Naive thymus-derived CD4-positive, alpha-beta T cell (primary cell): ENCODE measurements around the gene ANKS6. TPM values are rescaled to one million over a fixed set of nuclear protein-coding genes. Genes with fewer than 3 reads are reported as not detected.

Experiments
- ATAC-seq: fragments of 150-1000 bp; cut with Tn5 transposase; 2 replicates; pipeline ENCODE4 v1.10.0; 2021; ENCODE audit warnings: mild to moderate bottlenecking, moderate library complexity
- CTCF ChIA-PET: fragments of 350-600 bp; sonication (Branson Sonifier 250); formaldehyde crosslinking; loops from one replicate; lab custom pipeline; 2021; ENCODE audit warnings: antibody characterized with exemption; lab: Charles Lee
- POLR2A ChIA-PET: fragments of 350-600 bp; sonication (Branson Sonifier 250); formaldehyde crosslinking; loops from one replicate; lab custom pipeline; 2021; ENCODE audit warnings: antibody characterized with exemption, inconsistent platforms; lab: Charles Lee
- DNase-seq, 9 donors: peaks; one replicate each; pipeline versions ENCODE4 v3.0.0 to v3.0.0-alpha.2; 2020 to 2022; ENCODE audit warnings: mixed read lengths in 1 of 9
- H3K27ac ChIP-seq: one replicate; pipeline ENCODE4 v1.7.0; 2013; ENCODE audit warnings: mild to moderate bottlenecking, low read depth, low read length, moderate library complexity
- H3K27me3 ChIP-seq, 2 donors: one replicate each; pipeline ENCODE4 v1.7.0; 2013; ENCODE audit warnings: low read length in 2 of 2, mild to moderate bottlenecking in 2 of 2, moderate library complexity in 2 of 2; ENCODE audit not compliant: control insufficient read depth in 2 of 2, insufficient read depth in 2 of 2
- H3K36me3 ChIP-seq, 3 experiments: 1 replicate in 2 of 3; 2 replicates in 1 of 3; pipeline ENCODE4 v1.7.0; 2013; ENCODE audit warnings: low read length in 3 of 3, mild to moderate bottlenecking in 3 of 3, moderate library complexity in 1 of 3; ENCODE audit not compliant: insufficient read depth in 3 of 3, control insufficient read depth in 2 of 3
- H3K4me1 ChIP-seq, 2 donors: one replicate each; pipeline ENCODE4 v1.7.0; 2013; ENCODE audit warnings: low read length in 2 of 2, mild to moderate bottlenecking in 2 of 2, moderate library complexity in 1 of 2; ENCODE audit not compliant: control insufficient read depth in 2 of 2, insufficient read depth in 2 of 2
- H3K4me3 ChIP-seq: 2 replicates; pipeline ENCODE4 v1.7.0; 2013; ENCODE audit warnings: mild to moderate bottlenecking, low read length
- H3K9me3 ChIP-seq, 3 experiments: 1 replicate in 2 of 3; 2 replicates in 1 of 3; pipeline ENCODE4 v1.7.0; 2013; ENCODE audit warnings: low read length in 3 of 3; ENCODE audit not compliant: control insufficient read depth in 2 of 3
- H3K27ac Mint-ChIP-seq, 9 donors: one replicate each; pipeline ENCODE4 v1.8.0; 2020 to 2022; ENCODE audit warnings: mixed read lengths in 9 of 9, mild to moderate bottlenecking in 8 of 9, moderate library complexity in 5 of 9, inconsistent platforms in 2 of 9
- H3K27me3 Mint-ChIP-seq, 5 donors: one replicate each; pipeline ENCODE4 v1.8.0; 2021 to 2022; ENCODE audit warnings: mixed read lengths in 5 of 5, mild to moderate bottlenecking in 1 of 5
- H3K36me3 Mint-ChIP-seq, 5 donors: one replicate each; pipeline ENCODE4 v1.8.0; 2020 to 2022; ENCODE audit warnings: mixed read lengths in 5 of 5, mild to moderate bottlenecking in 3 of 5, inconsistent platforms in 1 of 5
- H3K4me1 Mint-ChIP-seq, 7 donors: one replicate each; pipeline ENCODE4 v1.8.0; 2020 to 2022; ENCODE audit warnings: mixed read lengths in 7 of 7, mild to moderate bottlenecking in 3 of 7, inconsistent platforms in 1 of 7
- H3K4me3 Mint-ChIP-seq, 10 donors: one replicate each; pipeline ENCODE4 v1.8.0; 2020 to 2022; ENCODE audit warnings: mild to moderate bottlenecking in 10 of 10, mixed read lengths in 10 of 10, moderate library complexity in 6 of 10, inconsistent platforms in 2 of 10
- H3K9me3 Mint-ChIP-seq, 11 donors: one replicate each; pipeline ENCODE4 v1.8.0; 2020 to 2022; ENCODE audit warnings: mixed read lengths in 11 of 11, mild to moderate bottlenecking in 4 of 11, inconsistent platforms in 1 of 11, moderate library complexity in 1 of 11
- intact Hi-C, 2 donors: fragments of 100-400 bp; cut with micrococcal nuclease; formaldehyde crosslinking; loops; one replicate each; pipeline ENCODE4 v1.15.1; 2023
- polyA plus RNA-seq, 2 donors: library from polyadenylated mRNA; unstranded; fragments of 300-500 nt; fragmentation: Illumina TruSeq; gene quantifications; one replicate each; pipeline ENCODE4 v1.2.3, GENCODE V29; 2021
- total RNA-seq, 6 experiments: library from RNA in 5 of 6; stranded (reverse) in 5 of 6; gene quantifications; 1 replicate in 5 of 6; 2 replicates in 1 of 6; pipeline ENCODE4 v1.2.3 and lab custom pipeline; 2021 to 2026

Gene ANKS6
- total and polyA plus RNA-seq, 7 experiments from 2014 or later = 5.0 to 18.4 (median 12.2) TPM

GRCh38 chr9:98806394-98807035 lies 10.2 kb upstream of the ANKS6 start:
- ATAC-seq (no peak), DNase-seq (no peak)
- Histone ChIP-seq H3K4me1 (peaks cover 11 to 16% of the 10 kb centered on the region in 2 donors), H3K27me3 (no peaks in the 10 kb centered on the region), H3K4me3 (peak overlapping the region; percentile 51), H3K27ac (no peak overlapping the region), H3K36me3 (no peaks in the 10 kb centered on the region), H3K9me3 (no peaks in the 10 kb centered on the region)
- H3K27ac Mint-ChIP-seq = peak overlapping the region in 5 of 9 donors; percentile 14 to 82 (median 67)
- peaks cover 0 to 7% (median 4%) of the 10 kb centered on the region in 5 donors for H3K36me3 Mint-ChIP-seq
- H3K4me3 Mint-ChIP-seq = peak overlapping the region; percentile 78 to 95 (median 92)
- CTCF ChIA-PET = interaction anchor here (1.0 to 2.0 kb wide), 7 partner anchors 15 to 335 kb away, joined by 3 to 6 read pairs (median 4); no protein-coding TSS in a partner anchor
- intact Hi-C loops = loop anchor here (1.0 to 5.0 kb wide), 7 partner anchors 10 to 416 kb away; partner anchors contain the start of genes ALG2 (in 1 of the 2), ANKS6 (in 1 of the 2) and SEC61B (in 1 of the 2)
- H3K27me3 Mint-ChIP-seq = peaks cover 0 to 56% (median 0%) of the 10 kb centered on the region in 5 donors
- H3K4me1 Mint-ChIP-seq = peaks cover 15 to 41% (median 37%) of the 10 kb centered on the region in 7 donors
- POLR2A ChIA-PET = interaction anchor here (0.7 to 3.1 kb wide), 5 partner anchors 10 to 330 kb away, joined by 3 to 8 read pairs (median 3); partner anchors contain the start of gene ANKS6
- H3K9me3 Mint-ChIP-seq = no peaks in the 10 kb centered on the region

GRCh38 chr9:98805506-98806272 lies 9.3 kb upstream of the ANKS6 start:
- Mint-ChIP-seq H3K9me3 (no peaks in the 10 kb centered on the region), H3K27ac (no peak overlapping the region), H3K4me3 (peak overlapping the region in 1 of 10 donors; percentile 93), H3K27me3 (peaks cover 0 to 56% (median 0%) of the 10 kb centered on the region in 5 donors), H3K4me1 (peaks cover 15 to 37% (median 32%) of the 10 kb centered on the region in 7 donors), H3K36me3 (no peaks in the 10 kb centered on the region)
- ATAC-seq = no peak
- Histone ChIP-seq H3K27me3 (no peaks in the 10 kb centered on the region), H3K4me1 (peaks cover 11 to 16% of the 10 kb centered on the region in 2 donors), H3K27ac (no peak overlapping the region), H3K36me3 (no peaks in the 10 kb centered on the region), H3K9me3 (no peaks in the 10 kb centered on the region), H3K4me3 (no peak overlapping the region)
- POLR2A ChIA-PET = interaction anchor here (3.1 kb wide), 1 partner anchor 9 kb away, joined by 8 read pairs; the partner anchor contains the start of gene ANKS6
- CTCF ChIA-PET = interaction anchor here (1.3 to 2.0 kb wide), 5 partner anchors 14 to 193 kb away, joined by 3 to 5 read pairs (median 4); no protein-coding TSS in a partner anchor
- intact Hi-C loops = loop anchor here (1.0 to 5.0 kb wide), 7 partner anchors 9 to 417 kb away; partner anchors contain the start of genes ALG2 (in 1 of the 2), ANKS6 (in 1 of the 2) and SEC61B (in 1 of the 2)
- DNase-seq = no peak

DNA sequence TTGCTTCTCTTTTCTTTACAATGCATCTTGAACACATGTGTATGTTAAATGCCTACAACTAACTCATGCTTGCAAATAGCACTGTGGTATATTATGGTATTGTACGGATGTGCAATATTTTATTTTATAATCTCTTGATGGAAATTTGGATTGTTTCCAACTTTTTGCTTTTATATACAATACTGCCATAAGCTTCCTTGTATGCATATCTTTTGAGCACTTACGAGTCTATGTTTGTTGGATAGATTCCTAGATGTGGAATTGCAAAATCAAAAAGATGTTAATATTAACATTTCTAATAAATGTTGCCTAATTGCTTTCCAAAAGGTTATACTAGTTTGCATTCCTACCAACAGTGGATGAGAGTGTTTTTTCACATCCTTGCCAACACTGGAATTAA lies 7.7 kb upstream of the ANKS6 start:
- DNase-seq = no peak
- Histone ChIP-seq H3K27ac (no peak overlapping the region), H3K4me3 (no peak overlapping the region), H3K9me3 (no peaks in the 10 kb centered on the region), H3K36me3 (no peaks in the 10 kb centered on the region), H3K27me3 (no peaks in the 10 kb centered on the region), H3K4me1 (peaks cover 11 to 16% of the 10 kb centered on the region in 2 donors)
- no peak overlapping the region for H3K4me3 Mint-ChIP-seq
- H3K27ac Mint-ChIP-seq = no peak overlapping the region
- intact Hi-C loops = no loop called here
- ATAC-seq = no peak
- POLR2A ChIA-PET = no interaction called here
- H3K36me3 Mint-ChIP-seq = no peaks in the 10 kb centered on the region
- peaks cover 0 to under 1% (median 0%) of the 10 kb centered on the region in 11 donors for H3K9me3 Mint-ChIP-seq
- peaks cover 11 to 26% (median 24%) of the 10 kb centered on the region in 7 donors for H3K4me1 Mint-ChIP-seq
- H3K27me3 Mint-ChIP-seq = peaks cover 0 to 55% (median 0%) of the 10 kb centered on the region in 5 donors
- CTCF ChIA-PET = no interaction called here

GRCh38 chr9:98801969-98802371 lies 5.6 kb upstream of the ANKS6 start:
- ATAC-seq (no peak), DNase-seq (no peak)
- Histone ChIP-seq H3K4me1 (peaks cover 3% of the 10 kb centered on the region in 2 donors), H3K27ac (no peak overlapping the region), H3K4me3 (no peak overlapping the region), H3K27me3 (no peaks in the 10 kb centered on the region), H3K36me3 (no peaks in the 10 kb centered on the region), H3K9me3 (no peaks in the 10 kb centered on the region)
- ChIA-PET POLR2A (no interaction called here), CTCF (interaction anchor here (0.6 to 1.0 kb wide), 3 partner anchors 9 to 21 kb away, joined by 3 read pairs; no protein-coding TSS in a partner anchor)
- no peak overlapping the region for H3K4me3 Mint-ChIP-seq
- H3K9me3 Mint-ChIP-seq = peaks cover 0 to 14% (median 5%) of the 10 kb centered on the region in 11 donors
- peaks cover 0 to 9% (median 0%) of the 10 kb centered on the region in 5 donors for H3K36me3 Mint-ChIP-seq
- no peak overlapping the region for H3K27ac Mint-ChIP-seq
- H3K27me3 Mint-ChIP-seq = peaks cover 0 to 55% (median 0%) of the 10 kb centered on the region in 5 donors
- intact Hi-C loops = no loop called here
- peaks cover 3 to 13% (median 11%) of the 10 kb centered on the region in 7 donors for H3K4me1 Mint-ChIP-seq

DNA sequence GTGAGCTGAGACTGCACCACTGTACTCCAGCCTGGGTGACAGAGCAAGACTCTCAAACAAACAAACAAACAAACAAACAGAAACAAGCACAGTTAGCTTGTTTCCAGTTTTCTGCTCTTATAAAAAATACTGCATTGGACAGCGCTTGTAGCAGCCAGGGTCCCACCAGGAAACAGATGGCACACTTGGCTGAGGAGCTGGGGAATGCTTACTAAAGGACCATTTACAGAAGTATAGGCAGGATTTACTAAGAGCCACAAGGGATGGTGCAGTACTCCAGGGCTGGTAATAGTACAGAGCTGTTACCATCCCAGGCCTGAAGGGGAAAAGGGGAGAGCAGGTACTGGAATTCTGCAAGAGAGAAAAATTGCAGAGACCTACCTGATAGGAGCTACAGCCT lies 5.2 kb upstream of the ANKS6 start:
- intact Hi-C loops = no loop called here
- ChIA-PET CTCF (interaction anchor here (0.6 to 1.0 kb wide), 2 partner anchors 8 to 10 kb away, joined by 3 read pairs; no protein-coding TSS in a partner anchor), POLR2A (no interaction called here)
- no peaks in the 10 kb centered on the region for H3K36me3 ChIP-seq
- H3K4me1 ChIP-seq = no peaks in the 10 kb centered on the region
- no peak for DNase-seq
- peaks cover 6 to 12% (median 9%) of the 10 kb centered on the region in 7 donors for H3K4me1 Mint-ChIP-seq
- no peak for ATAC-seq
- H3K27me3 ChIP-seq = no peaks in the 10 kb centered on the region
- no peak overlapping the region for H3K4me3 ChIP-seq
- no peak overlapping the region for H3K27ac ChIP-seq
- no peak overlapping the region for H3K27ac Mint-ChIP-seq
- peaks cover 0 to 14% (median 5%) of the 10 kb centered on the region in 11 donors for H3K9me3 Mint-ChIP-seq
- H3K27me3 Mint-ChIP-seq = peaks cover 0 to 51% (median 0%) of the 10 kb centered on the region in 5 donors
- H3K4me3 Mint-ChIP-seq = no peak overlapping the region
- no peaks in the 10 kb centered on the region for H3K9me3 ChIP-seq
- H3K36me3 Mint-ChIP-seq = peaks cover 0 to 9% (median 0%) of the 10 kb centered on the region in 5 donors

GRCh38 chr9:98798254-98798653 lies 1.9 kb upstream of the ANKS6 start:
- Mint-ChIP-seq H3K4me3 (peak overlapping the region in 5 of 10 donors; percentile 7 to 90 (median 57)), H3K27me3 (peaks cover 0 to 31% (median 0%) of the 10 kb centered on the region in 5 donors), H3K9me3 (peaks cover 0 to 14% (median 5%) of the 10 kb centered on the region in 11 donors), H3K36me3 (peaks cover 0 to 9% (median 0%) of the 10 kb centered on the region in 5 donors), H3K4me1 (peaks cover 18 to 27% (median 24%) of the 10 kb centered on the region in 7 donors), H3K27ac (no peak overlapping the region)
- ATAC-seq (no peak), DNase-seq (no peak)
- ChIA-PET POLR2A (interaction anchor here (2.4 kb wide), 1 partner anchor 8 kb away, joined by 8 read pairs; the partner anchor contains the start of gene GALNT12), CTCF (interaction anchor here (0.6 to 1.3 kb wide), 2 partner anchors 10 to 547 kb away, joined by 3 read pairs; no protein-coding TSS in a partner anchor)
- no peaks in the 10 kb centered on the region for H3K36me3 ChIP-seq
- H3K27me3 ChIP-seq = no peaks in the 10 kb centered on the region
- H3K9me3 ChIP-seq = no peaks in the 10 kb centered on the region
- peaks cover 6 to 10% of the 10 kb centered on the region in 2 donors for H3K4me1 ChIP-seq
- H3K27ac ChIP-seq = no peak overlapping the region
- H3K4me3 ChIP-seq = no peak overlapping the region
- intact Hi-C loops = loop anchor here (5.0 to 10.0 kb wide), 6 partner anchors 259 to 1166 kb away; partner anchors contain the start of genes ANP32B (in 1 of the 2), NCBP1 (in 1 of the 2), TBC1D2 (in 1 of the 2) and TRMO (in 1 of the 2)
